K562 (cell line): ENCODE results near the gene WNT7A. TPM values are rescaled to one million over a fixed set of nuclear protein-coding genes. Genes with fewer than 3 reads are reported as not detected.

Source experiments
- ATAC-seq: fragments of 200-7000 bp; cut with Tn5 transposase; 3 replicates; pipeline ENCODE4 v1.9.1; 2020; ENCODE audit warnings: moderate library complexity
- BruUV-seq: library from RNA; stranded (reverse); fragments of 400-500 nt; replicated peaks from 2 replicates; lab custom pipeline; 2021; lab: Mats Ljungman, UMichigan
- CTCF ChIA-PET: fragments of 300-600 bp; formaldehyde crosslinking; extraction: SDS; loops from one replicate; lab custom pipeline; 2021; ENCODE audit warnings: low intra/inter-chr PET ratio; lab: Yijun Ruan, JAX
- POLR2A ChIA-PET: fragments of 300-600, 350-650 bp; sonication (Branson Sonifier 250); formaldehyde crosslinking; extraction: SDS; loops from one replicate; lab custom pipeline; 2021; ENCODE audit warnings: antibody characterized with exemption, inconsistent platforms; lab: Yijun Ruan, JAX
- DNase-seq, 4 experiments: peaks; one replicate each; pipeline versions ENCODE4 v3.0.0 to v3.0.0-alpha.2; 2011 to 2018; ENCODE audit warnings: low spot score in 3 of 4, mixed read lengths in 3 of 4; ENCODE audit errors: extremely low read depth in 1 of 4
- FAIRE-seq: peaks from 2 replicates; lab custom pipeline; 2011; peaks lifted over from hg19 to GRCh38; lab: Jason Lieb, UNC
- H2AFZ ChIP-seq: 2 replicates; pipeline ENCODE4 v1.6.0; 2011; ENCODE audit warnings: low read depth, low read length, control low read depth, inconsistent platforms
- H3K27ac ChIP-seq: fragments of 200-600 bp; 3 replicates; pipeline ENCODE4 v1.8.0; 2011; ENCODE audit warnings: low read depth, mild to moderate bottlenecking, control low read depth, inconsistent platforms, low read length, moderate library complexity, mixed read lengths; ENCODE audit errors: extremely low read depth
- H3K27me3 ChIP-seq, 2 experiments: fragments of 300-600 bp in 1 of 2; 2 replicates in 1 of 2; 3 replicates in 1 of 2; pipeline versions ENCODE4 v1.6.0 to v1.8.0; 2011; ENCODE audit warnings: inconsistent platforms in 2 of 2, low read length in 2 of 2, mild to moderate bottlenecking in 1 of 2, mixed read lengths in 1 of 2, moderate library complexity in 1 of 2; ENCODE audit not compliant: control insufficient read depth in 2 of 2, insufficient read depth in 2 of 2
- H3K36me3 ChIP-seq: fragments of 300-600 bp; 3 replicates; pipeline ENCODE4 v1.8.0; 2011; ENCODE audit warnings: mild to moderate bottlenecking, low read length, inconsistent platforms; ENCODE audit not compliant: control insufficient read depth, insufficient read depth
- H3K4me1 ChIP-seq, 2 experiments: fragments of 200-600 bp in 1 of 2; replicated peaks in 1 of 2; 2 replicates in 1 of 2; 3 replicates in 1 of 2; pipeline versions ENCODE4 v1.5.1 to v1.8.0; 2011; ENCODE audit warnings: inconsistent platforms in 2 of 2, low read length in 2 of 2, mild to moderate bottlenecking in 1 of 2, mixed read lengths in 1 of 2, moderate library complexity in 1 of 2; ENCODE audit not compliant: control insufficient read depth in 2 of 2, insufficient read depth in 2 of 2
- H3K4me2 ChIP-seq: 2 replicates; pipeline ENCODE4 v1.6.1; 2011; ENCODE audit warnings: low read length, control low read depth, inconsistent platforms, mixed read lengths; ENCODE audit not compliant: insufficient read depth
- H3K4me3 ChIP-seq: fragments of 200-600 bp; sonication (generic), shearing (Covaris generic); 2 replicates; pipeline ENCODE4 v1.5.1; 2016; ENCODE audit warnings: control low read depth, inconsistent platforms
- H3K79me2 ChIP-seq: fragments of 200-600 bp; 3 replicates; pipeline ENCODE4 v1.8.0; 2011; ENCODE audit warnings: low read length, inconsistent platforms; ENCODE audit not compliant: control insufficient read depth, insufficient read depth
- H3K9ac ChIP-seq, 2 experiments: 2 replicates each; pipeline versions ENCODE4 v1.6.0 to v1.6.1; 2011; ENCODE audit warnings: low read depth in 2 of 2, low read length in 2 of 2, control low read depth in 1 of 2, inconsistent platforms in 1 of 2, mild to moderate bottlenecking in 1 of 2, mixed read lengths in 1 of 2; ENCODE audit not compliant: insufficient read depth in 1 of 2
- H3K9me1 ChIP-seq: one replicate; pipeline ENCODE4 v1.6.0; 2011; ENCODE audit warnings: inconsistent platforms, mild to moderate bottlenecking, low read length, moderate library complexity; ENCODE audit not compliant: control insufficient read depth, insufficient read depth
- H3K9me3 ChIP-seq: replicated peaks from 2 replicates; pipeline ENCODE4 v1.5.1; 2011; ENCODE audit warnings: low read depth, low read length, inconsistent platforms; ENCODE audit not compliant: control insufficient read depth, insufficient read depth
- H4K20me1 ChIP-seq: replicated peaks from 2 replicates; pipeline ENCODE4 v1.6.1; 2011; ENCODE audit warnings: low read length, inconsistent platforms, mixed read lengths; ENCODE audit not compliant: control insufficient read depth, insufficient read depth
- BCOR ChIP-seq: fragments of 450-650 bp; IDR thresholded peaks from 2 replicates; pipeline ENCODE4 v1.6.1; 2016
- CTBP1 ChIP-seq: fragments of 450-650 bp; IDR thresholded peaks from 2 replicates; pipeline ENCODE4 v1.6.1; 2016; ENCODE audit warnings: borderline replicate concordance
- HMBOX1 ChIP-seq: sonication (generic); IDR thresholded peaks from 2 replicates; pipeline ENCODE4 v1.6.1; 2016
- KAT8 ChIP-seq: fragments of 450-650 bp; IDR thresholded peaks from 2 replicates; pipeline ENCODE4 v1.6.1; 2016; ENCODE audit warnings: low read depth, mild to moderate bottlenecking
- KDM1A ChIP-seq, 2 experiments: fragments of 450-650 bp; IDR thresholded peaks; 2 replicates each; pipeline ENCODE4 v1.6.1; 2016; ENCODE audit warnings: mild to moderate bottlenecking in 2 of 2
- RBM25 ChIP-seq: fragments of 200-400 bp; formaldehyde crosslinking; IDR thresholded peaks from 2 replicates; pipeline ENCODE4 v1.6.1; 2018; ENCODE audit warnings: low read length, low read depth, moderate library complexity; ENCODE audit not compliant: severe bottlenecking
- RFX1 ChIP-seq: fragments of 450-650 bp; IDR thresholded peaks from 2 replicates; pipeline ENCODE4 v1.6.1; 2016; ENCODE audit warnings: mild to moderate bottlenecking, moderate library complexity
- SMARCA5 ChIP-seq: fragments of 450-650 bp; IDR thresholded peaks from 2 replicates; pipeline ENCODE4 v1.6.1; 2016
- STAT5A ChIP-seq: IDR thresholded peaks from 2 replicates; pipeline ENCODE4 v1.6.1; 2012; ENCODE audit warnings: low read length, inconsistent platforms, borderline replicate concordance
- ZFP30 ChIP-seq: fragments of 250-450 bp; sonication (Bioruptor Pico); IDR thresholded peaks from 2 replicates; pipeline ENCODE4 v1.8.0; 2022; ENCODE audit warnings: moderate library complexity, mild to moderate bottlenecking, inconsistent platforms, borderline replicate concordance
- WGBS: fragments of 100-300 bp; shearing (Covaris generic); methylation state at CpG from one replicate; pipeline ENCODE4 v1.1.6; 2016; ENCODE audit warnings: low coverage, mixed read lengths; ENCODE audit not compliant: insufficient coverage; ENCODE audit errors: missing lambda C conversion rate; 5-methylcytosine and 5-hydroxymethylcytosine counted together
- in situ Hi-C: fragments of 300-500 bp; cut with MboI; formaldehyde crosslinking; loops from 4 replicates; pipeline ENCODE4 v1.15.0; 2018; ENCODE audit warnings: inconsistent platforms, mixed read lengths
- intact Hi-C: fragments of 100-400 bp; cut with micrococcal nuclease; formaldehyde crosslinking; loops from 2 replicates; pipeline ENCODE4 v1.14.2; 2022
- polyA plus RNA-seq, 8 experiments: library from polyadenylated mRNA; depleted of rRNA in 4 of 8; stranded (reverse) in 5 of 8; unstranded in 3 of 8; fragments of >200 nt; fragmentation: Nextera tagmentation in 2 of 8; fragmentation: Illumina TruSeq in 1 of 8; extraction: Ambion mirVana in 2 of 8; extraction: Trizol in 1 of 8; gene quantifications; 2 replicates each; pipeline versions ENCODE4 v1.2.1 to v1.2.3, GENCODE V29; 2011 to 2014; ENCODE audit warnings: inconsistent platforms in 1 of 8, missing spikeins in 1 of 8
- total RNA-seq, 7 experiments: library from RNA; depleted of rRNA in 6 of 7; stranded (reverse); fragments of >200 nt in 6 of 7; fragmentation: Illumina TruSeq in 2 of 7; extraction: Trizol in 2 of 7; gene quantifications; 2 replicates each; pipeline versions ENCODE4 v1.2.1 to v1.2.3, GENCODE V29; 2011 to 2021; ENCODE audit warnings: low replicate concordance in 1 of 7

Gene WNT7A
- total and polyA plus RNA-seq, 9 of the 15 experiments (the other 6 are each of a cell fraction or from before 2014, with no cell fraction given): 0.03 TPM; not detected in 8

GRCh38 chr3:13788522-13789424 is 91.1 kb downstream of the WNT7A start:
- H2AFZ ChIP-seq: no peak overlapping the region
- peaks cover 66 to 91% of the 10 kb centered on the region in 2 experiments for H3K27me3 ChIP-seq
- H3K4me2 ChIP-seq: no peak overlapping the region
- no TSS peak for BruUV-seq
- H3K27ac ChIP-seq: no peak overlapping the region
- CTCF ChIA-PET: no interaction called here
- no peak for ATAC-seq
- TF ChIP-seq SMARCA5 (peak; percentile 19; the same call in 1 of the 2 replicates), BCOR (peak; percentile 69), CTBP1 (peak; percentile 16; the same call in 1 of the 2 replicates), KDM1A (IDR thresholded peaks at IDR 0.05) (0 out of 4 replicates have a peak, but pooled peaks of 1 of the 2 experiments have one; percentile 22), KAT8 (no peak), STAT5A (no peak), RFX1 (peak; percentile 88), RBM25 (peak; percentile 79), HMBOX1 (no peak), ZFP30 (CRISPR knock-in tag) (no peak)
- TF ChIP-seq, all 486 proteins: peak for 6
- Histone ChIP-seq H3K79me2 (no peaks in the 10 kb centered on the region), H3K9ac (no peak overlapping the region), H3K36me3 (no peaks in the 10 kb centered on the region), H3K9me3 (no peaks in the 10 kb centered on the region), H4K20me1 (peaks cover 12% of the 10 kb centered on the region; the same call in 1 of the 2 replicates), H3K4me3 (no peak overlapping the region), H3K4me1 (peaks cover 0 to 6% of the 10 kb centered on the region in 2 experiments; a peak in 1 of 5 replicates), H3K9me1 (no peaks in the 10 kb centered on the region)
- POLR2A ChIA-PET: interaction anchor here (0.6 to 1.3 kb wide), 2 partner anchors 22 to 392 kb away, joined by 3 read pairs; no protein-coding TSS in a partner anchor
- FAIRE-seq (no peak), DNase-seq (no peak)
- intact Hi-C loops (no loop called here), in situ Hi-C loops (no loop called here)
- 2% methylated on average over 9 of the region's 9 CpGs for WGBS
